ENCODE data around the gene LRTM2.

DNA sequence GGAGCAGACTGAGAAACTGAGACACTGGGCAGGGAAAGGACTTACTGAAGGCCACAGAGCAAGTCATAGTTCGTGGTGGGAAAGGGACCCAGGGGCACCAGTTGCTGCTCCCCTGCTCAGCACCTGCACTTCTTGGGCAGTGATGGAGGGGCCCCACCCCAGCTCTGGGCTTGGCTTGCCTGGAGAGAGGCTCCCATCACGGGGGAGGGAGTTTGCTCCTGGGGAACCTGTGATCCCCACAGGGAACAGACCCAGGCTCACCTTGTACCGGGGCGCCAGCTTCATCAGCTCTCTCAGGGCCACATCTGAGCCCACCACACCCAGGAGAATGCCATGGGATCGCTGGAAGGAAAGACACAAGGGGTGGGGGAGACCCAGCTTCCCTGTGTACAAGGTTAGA lies 58.3 kb downstream of the LRTM2 start:
- no peak for TF ChIP-seq POLR2A (IDR thresholded peaks at IDR 0.05)
- TF ChIP-seq, protein P1, sequence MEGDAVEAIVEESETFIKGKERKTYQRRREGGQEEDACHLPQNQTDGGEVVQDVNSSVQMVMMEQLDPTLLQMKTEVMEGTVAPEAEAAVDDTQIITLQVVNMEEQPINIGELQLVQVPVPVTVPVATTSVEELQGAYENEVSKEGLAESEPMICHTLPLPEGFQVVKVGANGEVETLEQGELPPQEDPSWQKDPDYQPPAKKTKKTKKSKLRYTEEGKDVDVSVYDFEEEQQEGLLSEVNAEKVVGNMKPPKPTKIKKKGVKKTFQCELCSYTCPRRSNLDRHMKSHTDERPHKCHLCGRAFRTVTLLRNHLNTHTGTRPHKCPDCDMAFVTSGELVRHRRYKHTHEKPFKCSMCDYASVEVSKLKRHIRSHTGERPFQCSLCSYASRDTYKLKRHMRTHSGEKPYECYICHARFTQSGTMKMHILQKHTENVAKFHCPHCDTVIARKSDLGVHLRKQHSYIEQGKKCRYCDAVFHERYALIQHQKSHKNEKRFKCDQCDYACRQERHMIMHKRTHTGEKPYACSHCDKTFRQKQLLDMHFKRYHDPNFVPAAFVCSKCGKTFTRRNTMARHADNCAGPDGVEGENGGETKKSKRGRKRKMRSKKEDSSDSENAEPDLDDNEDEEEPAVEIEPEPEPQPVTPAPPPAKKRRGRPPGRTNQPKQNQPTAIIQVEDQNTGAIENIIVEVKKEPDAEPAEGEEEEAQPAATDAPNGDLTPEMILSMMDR (IDR thresholded peaks at IDR 0.05) = no peak
